Ishikawa (cell line): ENCODE measurements around the gene FAM98C.

ENCODE experiments used
- CEBPB ChIP-seq: IDR thresholded peaks from 2 replicates; pipeline ENCODE4 v1.6.1; 2012
- EP300 ChIP-seq: IDR thresholded peaks from 2 replicates; pipeline ENCODE4 v1.6.1; 2012; ENCODE audit warnings: borderline replicate concordance
- NFIC ChIP-seq: IDR thresholded peaks from 2 replicates; pipeline ENCODE4 v1.6.1; 2012
- RAD21 ChIP-seq: IDR thresholded peaks from 2 replicates; pipeline ENCODE4 v1.6.1; 2012; ENCODE audit warnings: low read depth
- TF ChIP-seq, protein P1 (sequence below): IDR thresholded peaks from 2 replicates; pipeline ENCODE4 v1.6.1; 2012
- TF ChIP-seq, protein P2 (sequence below): IDR thresholded peaks from 2 replicates; pipeline ENCODE4 v1.6.1; 2012; ENCODE audit warnings: low read depth, mild to moderate bottlenecking

DNA sequence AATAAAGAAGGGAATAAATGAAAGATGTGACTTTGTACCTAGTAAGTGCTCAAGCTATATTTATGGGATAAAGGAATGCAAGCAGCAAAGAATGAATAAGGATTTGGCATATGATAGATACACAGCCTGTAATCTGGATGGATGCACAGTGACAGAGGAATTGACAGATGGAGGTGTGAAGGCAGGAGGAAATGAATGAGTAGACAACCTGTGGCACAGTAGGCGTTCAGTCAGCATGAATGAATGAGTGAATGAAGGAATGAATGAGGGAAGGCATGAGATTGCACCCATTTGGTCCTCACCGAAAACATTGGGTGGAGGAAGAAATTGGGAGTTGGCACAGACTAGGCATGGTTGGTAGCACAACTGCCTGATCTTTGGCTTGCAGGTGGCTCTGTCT lies 33.3 kb upstream of the FAM98C start:
- no peak for TF ChIP-seq EP300
- TF ChIP-seq, protein P1, sequence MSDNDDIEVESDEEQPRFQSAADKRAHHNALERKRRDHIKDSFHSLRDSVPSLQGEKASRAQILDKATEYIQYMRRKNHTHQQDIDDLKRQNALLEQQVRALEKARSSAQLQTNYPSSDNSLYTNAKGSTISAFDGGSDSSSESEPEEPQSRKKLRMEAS: no peak
- no peak for TF ChIP-seq NFIC
- TF ChIP-seq CEBPB: no peak
- TF ChIP-seq RAD21: no peak
- TF ChIP-seq, protein P2, sequence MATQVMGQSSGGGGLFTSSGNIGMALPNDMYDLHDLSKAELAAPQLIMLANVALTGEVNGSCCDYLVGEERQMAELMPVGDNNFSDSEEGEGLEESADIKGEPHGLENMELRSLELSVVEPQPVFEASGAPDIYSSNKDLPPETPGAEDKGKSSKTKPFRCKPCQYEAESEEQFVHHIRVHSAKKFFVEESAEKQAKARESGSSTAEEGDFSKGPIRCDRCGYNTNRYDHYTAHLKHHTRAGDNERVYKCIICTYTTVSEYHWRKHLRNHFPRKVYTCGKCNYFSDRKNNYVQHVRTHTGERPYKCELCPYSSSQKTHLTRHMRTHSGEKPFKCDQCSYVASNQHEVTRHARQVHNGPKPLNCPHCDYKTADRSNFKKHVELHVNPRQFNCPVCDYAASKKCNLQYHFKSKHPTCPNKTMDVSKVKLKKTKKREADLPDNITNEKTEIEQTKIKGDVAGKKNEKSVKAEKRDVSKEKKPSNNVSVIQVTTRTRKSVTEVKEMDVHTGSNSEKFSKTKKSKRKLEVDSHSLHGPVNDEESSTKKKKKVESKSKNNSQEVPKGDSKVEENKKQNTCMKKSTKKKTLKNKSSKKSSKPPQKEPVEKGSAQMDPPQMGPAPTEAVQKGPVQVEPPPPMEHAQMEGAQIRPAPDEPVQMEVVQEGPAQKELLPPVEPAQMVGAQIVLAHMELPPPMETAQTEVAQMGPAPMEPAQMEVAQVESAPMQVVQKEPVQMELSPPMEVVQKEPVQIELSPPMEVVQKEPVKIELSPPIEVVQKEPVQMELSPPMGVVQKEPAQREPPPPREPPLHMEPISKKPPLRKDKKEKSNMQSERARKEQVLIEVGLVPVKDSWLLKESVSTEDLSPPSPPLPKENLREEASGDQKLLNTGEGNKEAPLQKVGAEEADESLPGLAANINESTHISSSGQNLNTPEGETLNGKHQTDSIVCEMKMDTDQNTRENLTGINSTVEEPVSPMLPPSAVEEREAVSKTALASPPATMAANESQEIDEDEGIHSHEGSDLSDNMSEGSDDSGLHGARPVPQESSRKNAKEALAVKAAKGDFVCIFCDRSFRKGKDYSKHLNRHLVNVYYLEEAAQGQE: no peak
